K562 (cell line): ENCODE data around the gene SVOP.

ENCODE experiments used
- CBX2 ChIP-seq: fragments of 200-600 bp; sonication (generic); IDR thresholded peaks from one replicate; pipeline ENCODE4 v1.6.1; 2012; ENCODE audit warnings: mild to moderate bottlenecking, low read length, inconsistent platforms; ENCODE audit not compliant: insufficient read depth, poor library complexity, severe bottlenecking
- LARP7 ChIP-seq: fragments of 450-650 bp; IDR thresholded peaks from 2 replicates; pipeline ENCODE4 v1.6.1; 2016
- MAFK ChIP-seq: IDR thresholded peaks from 2 replicates; pipeline ENCODE4 v1.6.1; 2011; ENCODE audit warnings: low read length, improper control_type of control experiment
- SMARCE1 ChIP-seq: fragments of 450-650 bp; IDR thresholded peaks from 2 replicates; pipeline ENCODE4 v1.7.1; 2016; ENCODE audit warnings: mild to moderate bottlenecking
- TF ChIP-seq, protein P1 (sequence below), 2 experiments: IDR thresholded peaks; 2 replicates each; pipeline ENCODE4 v1.6.1; 2011; ENCODE audit warnings: borderline replicate concordance in 1 of 2, control low read depth in 1 of 2, low read depth in 1 of 2, low read length in 1 of 2, mild to moderate bottlenecking in 1 of 2, mixed read lengths in 1 of 2, moderate library complexity in 1 of 2; ENCODE audit not compliant: insufficient read depth in 1 of 2, insufficient read length in 1 of 2, poor library complexity in 1 of 2, severe bottlenecking in 1 of 2; ENCODE audit errors: extremely low read depth in 1 of 2
- TF ChIP-seq, protein P2 (sequence below), 2 experiments: fragments of 450-650 bp in 1 of 2; sonication (generic) in 1 of 2; formaldehyde crosslinking; conservative IDR thresholded peaks; 2 replicates each; pipeline versions ENCODE4 v1.4.0 to v1.8.1; 2020 to 2022; ENCODE audit warnings: mild to moderate bottlenecking in 1 of 2, missing genetic modification reagents in 1 of 2

DNA sequence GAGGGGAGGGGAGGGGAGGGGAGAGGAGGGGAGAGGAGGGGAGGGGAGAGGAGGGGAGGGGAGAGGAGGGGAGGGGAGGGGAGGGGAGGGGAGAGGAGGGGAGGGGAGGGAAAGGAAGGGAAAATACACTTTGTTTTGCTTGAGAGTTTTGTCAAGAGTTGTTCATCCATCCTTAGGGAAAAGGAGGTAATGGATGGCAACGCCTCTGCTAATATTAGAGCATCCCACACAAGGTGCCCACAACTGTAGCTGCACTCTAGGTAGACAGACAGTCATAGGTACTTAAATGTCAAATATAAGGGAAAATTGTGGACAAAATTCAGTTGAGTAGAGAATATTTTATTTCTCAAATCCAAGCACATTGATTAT, 161.0 kb downstream of the SVOP start:
- TF ChIP-seq CBX2 (no peak), SMARCE1 (no peak), LARP7 (no peak), MAFK (no peak)
- TF ChIP-seq, protein P1, sequence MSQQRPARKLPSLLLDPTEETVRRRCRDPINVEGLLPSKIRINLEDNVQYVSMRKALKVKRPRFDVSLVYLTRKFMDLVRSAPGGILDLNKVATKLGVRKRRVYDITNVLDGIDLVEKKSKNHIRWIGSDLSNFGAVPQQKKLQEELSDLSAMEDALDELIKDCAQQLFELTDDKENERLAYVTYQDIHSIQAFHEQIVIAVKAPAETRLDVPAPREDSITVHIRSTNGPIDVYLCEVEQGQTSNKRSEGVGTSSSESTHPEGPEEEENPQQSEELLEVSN (IDR thresholded peaks at IDR 0.05; ENCODE audit: borderline replicate concordance in 1 of 2, extremely low read depth in 1 of 2, insufficient read depth in 1 of 2, insufficient read length in 1 of 2, low read depth in 1 of 2, low read length in 1 of 2, poor library complexity in 1 of 2, severe bottlenecking in 1 of 2), result no peak
- TF ChIP-seq, protein P2, sequence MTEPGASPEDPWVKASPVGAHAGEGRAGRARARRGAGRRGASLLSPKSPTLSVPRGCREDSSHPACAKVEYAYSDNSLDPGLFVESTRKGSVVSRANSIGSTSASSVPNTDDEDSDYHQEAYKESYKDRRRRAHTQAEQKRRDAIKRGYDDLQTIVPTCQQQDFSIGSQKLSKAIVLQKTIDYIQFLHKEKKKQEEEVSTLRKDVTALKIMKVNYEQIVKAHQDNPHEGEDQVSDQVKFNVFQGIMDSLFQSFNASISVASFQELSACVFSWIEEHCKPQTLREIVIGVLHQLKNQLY (CRISPR knock-in tag; conservative IDR thresholded peaks at IDR 0.05), result no peak
